CD8-positive, alpha-beta memory T cell (primary cell): ENCODE measurements around the gene PRRT1B. TPM values are rescaled to one million over a fixed set of nuclear protein-coding genes. Genes with fewer than 3 reads are reported as not detected.

Source experiments
- CTCF ChIA-PET: fragments of 350-600 bp; sonication (Branson Sonifier 250); formaldehyde crosslinking; loops from one replicate; lab custom pipeline; 2021; ENCODE audit warnings: antibody characterized with exemption; lab: Charles Lee
- POLR2A ChIA-PET: fragments of 350-600 bp; sonication (Branson Sonifier 250); formaldehyde crosslinking; loops from one replicate; lab custom pipeline; 2021; ENCODE audit warnings: antibody characterized with exemption; lab: Charles Lee
- DNase-seq, 5 donors: peaks; one replicate each; pipeline versions ENCODE4 v3.0.0 to v3.0.0-alpha.2; 2020 to 2022; ENCODE audit warnings: mixed read lengths in 1 of 5
- H3K27ac ChIP-seq: one replicate; pipeline ENCODE4 v1.7.0; 2013; ENCODE audit warnings: low read depth, mild to moderate bottlenecking, low read length, moderate library complexity
- H3K27me3 ChIP-seq: 2 replicates; pipeline ENCODE4 v1.7.0; 2013; ENCODE audit warnings: low read length, mild to moderate bottlenecking; ENCODE audit not compliant: insufficient read depth, poor library complexity, severe bottlenecking
- H3K36me3 ChIP-seq: 2 replicates; pipeline ENCODE4 v1.7.0; 2013; ENCODE audit warnings: mild to moderate bottlenecking, low read length, moderate library complexity; ENCODE audit not compliant: insufficient read depth
- H3K4me1 ChIP-seq: 2 replicates; pipeline ENCODE4 v1.7.0; 2013; ENCODE audit warnings: mild to moderate bottlenecking, low read length, moderate library complexity; ENCODE audit not compliant: insufficient read depth
- H3K4me3 ChIP-seq: 2 replicates; pipeline ENCODE4 v1.7.0; 2013; ENCODE audit warnings: mild to moderate bottlenecking, low read length
- H3K9me3 ChIP-seq: 2 replicates; pipeline ENCODE4 v1.7.0; 2013; ENCODE audit warnings: mild to moderate bottlenecking, low read length
- H3K27ac Mint-ChIP-seq, 8 donors: one replicate each; pipeline ENCODE4 v1.8.0; 2020 to 2021; ENCODE audit warnings: mixed read lengths in 8 of 8, mild to moderate bottlenecking in 6 of 8, inconsistent platforms in 3 of 8, moderate library complexity in 3 of 8
- H3K27me3 Mint-ChIP-seq, 2 donors: one replicate each; pipeline ENCODE4 v1.8.0; 2020 to 2021; ENCODE audit warnings: mixed read lengths in 2 of 2, mild to moderate bottlenecking in 1 of 2, moderate library complexity in 1 of 2
- H3K36me3 Mint-ChIP-seq, 3 donors: one replicate each; pipeline ENCODE4 v1.8.0; 2020 to 2021; ENCODE audit warnings: mixed read lengths in 3 of 3, inconsistent platforms in 1 of 3, mild to moderate bottlenecking in 1 of 3
- H3K4me1 Mint-ChIP-seq, 3 donors: one replicate each; pipeline ENCODE4 v1.8.0; 2020 to 2021; ENCODE audit warnings: mixed read lengths in 3 of 3, inconsistent platforms in 1 of 3, mild to moderate bottlenecking in 1 of 3
- H3K4me3 Mint-ChIP-seq, 7 donors: one replicate each; pipeline ENCODE4 v1.8.0; 2020 to 2021; ENCODE audit warnings: mixed read lengths in 7 of 7, mild to moderate bottlenecking in 6 of 7, moderate library complexity in 4 of 7, inconsistent platforms in 2 of 7
- H3K9me3 Mint-ChIP-seq, 5 donors: one replicate each; pipeline ENCODE4 v1.8.0; 2020 to 2022; ENCODE audit warnings: mixed read lengths in 5 of 5, mild to moderate bottlenecking in 3 of 5, moderate library complexity in 2 of 5, inconsistent platforms in 1 of 5
- polyA plus RNA-seq: library from polyadenylated mRNA; unstranded; fragments of 300-500 nt; fragmentation: Illumina TruSeq; gene quantifications from one replicate; pipeline ENCODE4 v1.2.3, GENCODE V29; 2021
- total RNA-seq, 2 experiments: library from RNA; stranded (reverse); gene quantifications; one replicate each; pipeline ENCODE4 v1.2.3, GENCODE V29; 2021

The PRRT1B gene
- total and polyA plus RNA-seq, 3 experiments from 2014 or later: not detected

- Histone ChIP-seq H3K27me3 (no peaks in the 10 kb centered on the region), H3K9me3 (no peaks in the 10 kb centered on the region), H3K4me3 (no peak overlapping the region), H3K4me1 (no peaks in the 10 kb centered on the region), H3K36me3 (peaks cover 48% of the 10 kb centered on the region), H3K27ac (no peak overlapping the region)
- H3K4me3 Mint-ChIP-seq: no peak overlapping the region
- H3K36me3 Mint-ChIP-seq: peaks cover 0 to 96% (median 24%) of the 10 kb centered on the region in 3 donors
- no peaks in the 10 kb centered on the region for H3K9me3 Mint-ChIP-seq
- H3K27me3 Mint-ChIP-seq: no peaks in the 10 kb centered on the region
- H3K27ac Mint-ChIP-seq: peak overlapping the region in 1 of 8 donors; percentile 46
- DNase-seq: no peak
- POLR2A ChIA-PET: no interaction called here
- CTCF ChIA-PET: interaction anchor here (1.2 kb wide), 1 partner anchor 12 kb away, joined by 5 read pairs; no protein-coding TSS in a partner anchor
- peaks cover under 1 to 2% (median 2%) of the 10 kb centered on the region in 3 donors for H3K4me1 Mint-ChIP-seq
Observed at GRCh38 chr9:131523086-131523388, 22.3 kb upstream of the PRRT1B start.

DNA sequence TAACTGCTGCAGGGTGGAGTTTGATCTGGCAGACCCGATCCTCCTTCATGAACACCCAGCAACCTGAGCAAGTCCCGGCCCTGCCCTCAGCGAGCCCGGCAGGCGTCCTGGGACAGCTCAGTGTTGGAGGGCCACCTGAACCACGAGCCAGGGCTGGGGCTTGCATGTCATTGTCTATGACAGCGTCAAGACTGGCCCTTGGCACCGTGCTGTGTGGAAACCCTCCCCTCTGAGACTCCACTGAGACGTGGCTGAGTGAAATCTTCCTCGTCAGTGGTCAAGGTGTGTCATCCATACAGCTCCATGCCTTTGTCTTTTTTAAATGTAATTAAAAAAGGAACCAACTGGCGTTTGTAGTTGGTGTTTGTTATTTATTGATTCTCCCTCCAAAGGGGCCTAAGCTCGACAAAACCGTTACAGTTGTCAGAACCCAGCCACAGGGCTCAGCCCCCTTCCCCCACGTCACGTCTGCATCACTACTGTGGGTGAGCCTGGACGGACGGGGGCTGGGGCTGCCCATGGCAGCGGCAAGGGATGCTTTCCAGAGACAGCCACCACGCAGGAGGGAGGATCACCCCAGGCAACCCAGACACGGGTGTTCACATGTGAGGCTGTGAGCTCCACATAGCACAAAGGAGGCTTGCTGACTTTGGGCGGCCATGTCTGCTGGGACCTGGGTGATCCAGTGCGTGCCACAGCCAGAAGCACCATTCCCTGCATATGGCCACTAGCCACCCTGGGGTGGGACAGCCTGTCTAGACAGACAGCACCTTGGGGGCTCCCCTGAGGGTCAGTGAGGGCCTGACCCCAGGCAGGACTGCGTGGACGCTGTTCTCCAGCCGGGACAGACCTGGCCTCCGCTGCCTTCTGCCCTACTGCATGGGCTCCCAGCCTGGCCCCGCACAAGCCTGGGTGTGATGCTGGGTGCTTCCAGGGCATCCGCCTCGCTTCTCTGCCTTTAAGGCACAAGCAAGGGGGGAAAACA, 21.6 kb upstream of the PRRT1B start:
- peaks cover 45% of the 10 kb centered on the region for H3K36me3 ChIP-seq
- no peak overlapping the region for H3K27ac ChIP-seq
- Mint-ChIP-seq H3K4me1 (peaks cover 6 to 9% (median 8%) of the 10 kb centered on the region in 3 donors), H3K4me3 (no peak overlapping the region), H3K27ac (no peak overlapping the region), H3K27me3 (no peaks in the 10 kb centered on the region), H3K9me3 (no peaks in the 10 kb centered on the region), H3K36me3 (peaks cover 0 to 96% (median 24%) of the 10 kb centered on the region in 3 donors)
- ChIA-PET CTCF (interaction anchor here (1.2 kb wide), 1 partner anchor 11 kb away, joined by 5 read pairs; no protein-coding TSS in a partner anchor), POLR2A (no interaction called here)
- no peaks in the 10 kb centered on the region for H3K4me1 ChIP-seq
- DNase-seq: no peak
- no peak overlapping the region for H3K4me3 ChIP-seq
- H3K27me3 ChIP-seq: no peaks in the 10 kb centered on the region
- H3K9me3 ChIP-seq: no peaks in the 10 kb centered on the region

GRCh38 chr9:131524665-131525315, 20.5 kb upstream of the PRRT1B start:
- Histone ChIP-seq H3K36me3 (peaks cover 34% of the 10 kb centered on the region), H3K27me3 (no peaks in the 10 kb centered on the region), H3K27ac (no peak overlapping the region), H3K4me3 (no peak overlapping the region), H3K9me3 (no peaks in the 10 kb centered on the region), H3K4me1 (peaks cover 4% of the 10 kb centered on the region)
- H3K36me3 Mint-ChIP-seq: peaks cover 0 to 95% (median 16%) of the 10 kb centered on the region in 3 donors
- peaks cover 10 to 14% (median 12%) of the 10 kb centered on the region in 3 donors for H3K4me1 Mint-ChIP-seq
- H3K9me3 Mint-ChIP-seq: no peaks in the 10 kb centered on the region
- no peak for DNase-seq
- ChIA-PET CTCF (no interaction called here), POLR2A (no interaction called here)
- peak overlapping the region in 4 of 8 donors; percentile 12 to 85 (median 64) for H3K27ac Mint-ChIP-seq
- peak overlapping the region in 1 of 7 donors; percentile 56 for H3K4me3 Mint-ChIP-seq
- no peaks in the 10 kb centered on the region for H3K27me3 Mint-ChIP-seq

- H3K36me3 ChIP-seq: peaks cover 23% of the 10 kb centered on the region
- no peaks in the 10 kb centered on the region for H3K27me3 Mint-ChIP-seq
- H3K4me3 ChIP-seq: no peak overlapping the region
- peaks cover 0 to 88% (median 14%) of the 10 kb centered on the region in 3 donors for H3K36me3 Mint-ChIP-seq
- H3K27ac Mint-ChIP-seq: peak overlapping the region in 4 of 8 donors; percentile 36 to 93 (median 73)
- H3K4me1 Mint-ChIP-seq: peaks cover 14 to 22% (median 16%) of the 10 kb centered on the region in 3 donors
- H3K9me3 Mint-ChIP-seq: no peaks in the 10 kb centered on the region
- H3K27ac ChIP-seq: no peak overlapping the region
- H3K4me3 Mint-ChIP-seq: peak overlapping the region in 3 of 7 donors; percentile 37 to 75 (median 40)
- ChIA-PET CTCF (no interaction called here), POLR2A (no interaction called here)
- peaks cover 12% of the 10 kb centered on the region for H3K4me1 ChIP-seq
- no peak for DNase-seq
- no peaks in the 10 kb centered on the region for H3K9me3 ChIP-seq
- H3K27me3 ChIP-seq: no peaks in the 10 kb centered on the region
Observed at GRCh38 chr9:131525643-131526565, 19.4 kb upstream of the PRRT1B start.

GRCh38 chr9:131528186-131528585, 17.1 kb upstream of the PRRT1B start:
- CTCF ChIA-PET: no interaction called here

GRCh38 chr9:131528886-131529505, 16.3 kb upstream of the PRRT1B start:
- Histone ChIP-seq H3K27me3 (no peaks in the 10 kb centered on the region), H3K4me1 (peaks cover 12% of the 10 kb centered on the region), H3K9me3 (no peaks in the 10 kb centered on the region), H3K4me3 (no peak overlapping the region), H3K27ac (no peak overlapping the region), H3K36me3 (peaks cover 10% of the 10 kb centered on the region)
- Mint-ChIP-seq H3K27ac (no peak overlapping the region), H3K36me3 (peaks cover 0 to 59% (median 8%) of the 10 kb centered on the region in 3 donors), H3K9me3 (peaks cover 0 to 2% (median 0%) of the 10 kb centered on the region in 5 donors), H3K4me1 (peaks cover 16 to 22% (median 17%) of the 10 kb centered on the region in 3 donors), H3K27me3 (no peaks in the 10 kb centered on the region), H3K4me3 (peak overlapping the region; percentile 34 to 80 (median 65))
- peak in 1 of 5 donors; percentile 47 for DNase-seq
- POLR2A ChIA-PET: no interaction called here
- CTCF ChIA-PET: no interaction called here

More at GRCh38 chr9:131528186-131528585, 17.1 kb upstream of the PRRT1B start:
- Histone ChIP-seq H3K27ac (no peak overlapping the region), H3K27me3 (no peaks in the 10 kb centered on the region), H3K4me3 (no peak overlapping the region), H3K4me1 (peaks cover 12% of the 10 kb centered on the region), H3K9me3 (no peaks in the 10 kb centered on the region), H3K36me3 (peaks cover 10% of the 10 kb centered on the region)
- H3K27ac Mint-ChIP-seq: peak overlapping the region in 1 of 8 donors; percentile 50
- H3K4me3 Mint-ChIP-seq: peak overlapping the region; percentile 34 to 85 (median 44)
- peaks cover 16 to 22% (median 17%) of the 10 kb centered on the region in 3 donors for H3K4me1 Mint-ChIP-seq
- peaks cover 0 to 67% (median 9%) of the 10 kb centered on the region in 3 donors for H3K36me3 Mint-ChIP-seq
- no peaks in the 10 kb centered on the region for H3K27me3 Mint-ChIP-seq
- peaks cover 0 to 2% (median 0%) of the 10 kb centered on the region in 5 donors for H3K9me3 Mint-ChIP-seq
- DNase-seq: no peak
- POLR2A ChIA-PET: no interaction called here
